ENCODE data around the gene SMARCD3.

DNA sequence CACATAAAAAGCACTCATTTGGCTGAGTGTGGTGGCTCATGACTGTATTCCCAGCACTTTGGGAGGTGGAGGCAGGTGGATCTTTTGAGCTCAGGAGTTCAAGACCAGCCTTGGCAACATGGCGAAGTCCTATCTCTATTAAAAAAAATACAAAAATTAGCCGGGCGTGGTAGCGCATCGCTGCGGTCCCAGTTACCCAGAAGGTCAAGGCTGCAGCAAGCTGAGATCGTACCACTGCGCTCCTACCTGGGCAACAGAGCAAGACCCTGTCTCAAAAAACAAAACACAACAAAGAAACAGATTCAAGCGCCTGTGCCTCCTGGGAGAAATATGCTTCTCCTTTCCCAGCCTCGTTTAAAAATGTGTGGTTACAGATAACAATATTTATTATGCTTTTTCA lies 19.2 kb downstream of the SMARCD3 start:
- TF ChIP-seq, protein P1, sequence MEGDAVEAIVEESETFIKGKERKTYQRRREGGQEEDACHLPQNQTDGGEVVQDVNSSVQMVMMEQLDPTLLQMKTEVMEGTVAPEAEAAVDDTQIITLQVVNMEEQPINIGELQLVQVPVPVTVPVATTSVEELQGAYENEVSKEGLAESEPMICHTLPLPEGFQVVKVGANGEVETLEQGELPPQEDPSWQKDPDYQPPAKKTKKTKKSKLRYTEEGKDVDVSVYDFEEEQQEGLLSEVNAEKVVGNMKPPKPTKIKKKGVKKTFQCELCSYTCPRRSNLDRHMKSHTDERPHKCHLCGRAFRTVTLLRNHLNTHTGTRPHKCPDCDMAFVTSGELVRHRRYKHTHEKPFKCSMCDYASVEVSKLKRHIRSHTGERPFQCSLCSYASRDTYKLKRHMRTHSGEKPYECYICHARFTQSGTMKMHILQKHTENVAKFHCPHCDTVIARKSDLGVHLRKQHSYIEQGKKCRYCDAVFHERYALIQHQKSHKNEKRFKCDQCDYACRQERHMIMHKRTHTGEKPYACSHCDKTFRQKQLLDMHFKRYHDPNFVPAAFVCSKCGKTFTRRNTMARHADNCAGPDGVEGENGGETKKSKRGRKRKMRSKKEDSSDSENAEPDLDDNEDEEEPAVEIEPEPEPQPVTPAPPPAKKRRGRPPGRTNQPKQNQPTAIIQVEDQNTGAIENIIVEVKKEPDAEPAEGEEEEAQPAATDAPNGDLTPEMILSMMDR (IDR thresholded peaks at IDR 0.05), result no peak
- TF ChIP-seq POLR2A (IDR thresholded peaks at IDR 0.05), result no peak

Data from uterus (tissue), 2 donors.